Trophoblast cell (in vitro differentiated cells and primary cell): ENCODE results near the gene SGPP2.

Source experiments
- DNase-seq, 2 donors: peaks; one replicate each; pipeline ENCODE4 v3.0.0-alpha.2; 2016
- H2AFZ ChIP-seq: 2 replicates; pipeline ENCODE4 v1.6.1; 2013; ENCODE audit warnings: low read length, moderate library complexity, mild to moderate bottlenecking; ENCODE audit not compliant: insufficient read depth, poor library complexity
- H2AK5ac ChIP-seq: 2 replicates; pipeline ENCODE4 v1.6.1; 2013; ENCODE audit warnings: mild to moderate bottlenecking, low read length
- H2BK120ac ChIP-seq: 2 replicates; pipeline ENCODE4 v1.6.1; 2013; ENCODE audit warnings: low read length, mild to moderate bottlenecking, moderate library complexity; ENCODE audit not compliant: insufficient read depth, poor library complexity
- H2BK12ac ChIP-seq: 2 replicates; pipeline ENCODE4 v1.6.1; 2013; ENCODE audit warnings: mild to moderate bottlenecking, low read length, moderate library complexity
- H2BK5ac ChIP-seq: 2 replicates; pipeline ENCODE4 v1.6.1; 2013; ENCODE audit warnings: low read length, low read depth, moderate library complexity, mild to moderate bottlenecking; ENCODE audit not compliant: poor library complexity
- H3K14ac ChIP-seq: 2 replicates; pipeline ENCODE4 v1.6.1; 2013; ENCODE audit warnings: mild to moderate bottlenecking, low read length
- H3K18ac ChIP-seq: 2 replicates; pipeline ENCODE4 v1.6.1; 2013; ENCODE audit warnings: mild to moderate bottlenecking, low read length
- H3K23ac ChIP-seq: 2 replicates; pipeline ENCODE4 v1.6.1; 2013; ENCODE audit warnings: low read length
- H3K27ac ChIP-seq: 2 replicates; pipeline ENCODE4 v1.5.1; 2013; ENCODE audit warnings: low read depth, mild to moderate bottlenecking, inconsistent platforms, low read length, moderate library complexity
- H3K27me3 ChIP-seq: 2 replicates; pipeline ENCODE4 v1.6.1; 2013; ENCODE audit warnings: inconsistent platforms, mild to moderate bottlenecking, low read length, moderate library complexity; ENCODE audit not compliant: insufficient read depth
- H3K36me3 ChIP-seq, 2 experiments: 1 replicate in 1 of 2; 2 replicates in 1 of 2; pipeline ENCODE4 v1.6.1; 2013; ENCODE audit warnings: low read length in 2 of 2, mild to moderate bottlenecking in 2 of 2, moderate library complexity in 1 of 2; ENCODE audit not compliant: insufficient read depth in 2 of 2, control insufficient read depth in 1 of 2
- H3K4ac ChIP-seq: 2 replicates; pipeline ENCODE4 v1.6.1; 2013; ENCODE audit warnings: low read depth, mild to moderate bottlenecking, low read length, moderate library complexity
- H3K4me1 ChIP-seq, 2 experiments: 1 replicate in 1 of 2; 2 replicates in 1 of 2; pipeline ENCODE4 v1.6.1; 2013; ENCODE audit warnings: low read length in 2 of 2, mild to moderate bottlenecking in 2 of 2, moderate library complexity in 1 of 2; ENCODE audit not compliant: insufficient read depth in 2 of 2, control insufficient read depth in 1 of 2
- H3K4me2 ChIP-seq: 2 replicates; pipeline ENCODE4 v1.6.1; 2013; ENCODE audit warnings: inconsistent platforms, mild to moderate bottlenecking, low read length, moderate library complexity
- H3K4me3 ChIP-seq: 2 replicates; pipeline ENCODE4 v1.5.1; 2013; ENCODE audit warnings: mild to moderate bottlenecking, low read depth, low read length, inconsistent platforms
- H3K79me1 ChIP-seq: one replicate; pipeline ENCODE4 v1.6.1; 2013; ENCODE audit warnings: low read length
- H3K79me2 ChIP-seq: 2 replicates; pipeline ENCODE4 v1.6.1; 2013; ENCODE audit warnings: low read length, mild to moderate bottlenecking; ENCODE audit not compliant: control insufficient read depth, insufficient read depth, poor library complexity
- H3K9ac ChIP-seq: 2 replicates; pipeline ENCODE4 v1.6.1; 2013; ENCODE audit warnings: mild to moderate bottlenecking, low read length
- H3K9me3 ChIP-seq: 2 replicates; pipeline ENCODE4 v1.6.1; 2013; ENCODE audit warnings: low read depth, mild to moderate bottlenecking, control low read depth, inconsistent platforms, low read length; ENCODE audit not compliant: insufficient read depth
- H4K12ac ChIP-seq: 2 replicates; pipeline ENCODE4 v1.6.1; 2013; ENCODE audit warnings: low read depth, mild to moderate bottlenecking, low read length, moderate library complexity
- H4K8ac ChIP-seq: 2 replicates; pipeline ENCODE4 v1.6.1; 2013; ENCODE audit warnings: low read depth, mild to moderate bottlenecking, low read length, moderate library complexity
- H4K91ac ChIP-seq: one replicate; pipeline ENCODE4 v1.6.1; 2013; ENCODE audit warnings: low read depth, mild to moderate bottlenecking, low read length, moderate library complexity
- WGBS: extraction: QIAGEN DNeasy Blood & Tissue Kit; methylation state at CpG from one replicate; pipeline ENCODE4 v1.1.7; 2013; ENCODE audit warnings: missing lambda C conversion rate; ENCODE audit not compliant: insufficient read length, insufficient coverage; ENCODE audit errors: extremely low coverage; 5-methylcytosine and 5-hydroxymethylcytosine counted together

Gene SGPP2

DNA sequence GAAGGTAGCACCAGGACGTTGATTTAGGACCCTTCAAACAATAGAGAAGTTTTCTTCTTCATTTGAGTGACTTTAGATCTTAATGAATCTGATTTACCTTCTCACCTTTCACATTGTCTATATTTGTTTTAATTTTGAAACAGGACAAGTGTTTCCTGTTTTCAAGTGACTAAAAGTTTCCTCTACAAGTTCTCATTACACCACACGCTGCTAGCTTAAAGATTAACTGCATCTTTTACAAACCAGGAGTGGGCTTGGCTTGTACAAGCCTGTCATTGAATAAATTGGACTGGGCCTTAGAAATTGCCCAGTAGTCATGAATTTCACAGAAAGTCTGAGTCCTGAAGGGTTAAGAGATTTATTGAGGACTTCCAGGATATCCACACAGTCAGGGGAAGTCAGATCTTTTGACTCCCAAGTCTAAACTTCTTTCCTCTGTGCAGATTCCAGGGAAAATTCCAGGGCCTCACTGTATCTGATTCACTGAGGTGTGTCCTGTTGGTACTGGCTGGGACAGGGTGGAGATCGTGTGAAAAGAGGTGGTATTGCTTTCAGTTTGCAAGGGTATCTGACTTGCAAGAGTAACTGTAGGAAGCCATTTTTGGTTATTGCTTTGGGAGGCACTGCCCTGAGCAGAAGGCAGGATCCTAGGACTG, 3.4 kb downstream of the SGPP2 start:
- Histone ChIP-seq H3K9me3 (peaks cover 6% of the 10 kb centered on the region), H3K9ac (no peak overlapping the region), H3K4me2 (no peak overlapping the region), H3K23ac (no peak overlapping the region), H4K8ac (no peak overlapping the region), H3K79me2 (no peaks in the 10 kb centered on the region), H3K79me1 (no peaks in the 10 kb centered on the region), H3K27ac (no peak overlapping the region), H3K4me1 (peaks cover 5 to 7% of the 10 kb centered on the region in 2 experiments), H4K91ac (no peak overlapping the region), H2AK5ac (no peak overlapping the region), H2BK5ac (no peak overlapping the region), H3K4ac (no peak overlapping the region), H2BK12ac (no peak overlapping the region), H3K36me3 (no peaks in the 10 kb centered on the region), H3K14ac (no peak overlapping the region), H3K18ac (no peak overlapping the region), H3K4me3 (no peak overlapping the region), H2AFZ (no peak overlapping the region), H2BK120ac (no peak overlapping the region), H3K27me3 (peaks cover 39% of the 10 kb centered on the region), H4K12ac (no peak overlapping the region)
- WGBS = no CpG with 5 or more reads among the region's 3 CpGs
- no peak for DNase-seq

DNA sequence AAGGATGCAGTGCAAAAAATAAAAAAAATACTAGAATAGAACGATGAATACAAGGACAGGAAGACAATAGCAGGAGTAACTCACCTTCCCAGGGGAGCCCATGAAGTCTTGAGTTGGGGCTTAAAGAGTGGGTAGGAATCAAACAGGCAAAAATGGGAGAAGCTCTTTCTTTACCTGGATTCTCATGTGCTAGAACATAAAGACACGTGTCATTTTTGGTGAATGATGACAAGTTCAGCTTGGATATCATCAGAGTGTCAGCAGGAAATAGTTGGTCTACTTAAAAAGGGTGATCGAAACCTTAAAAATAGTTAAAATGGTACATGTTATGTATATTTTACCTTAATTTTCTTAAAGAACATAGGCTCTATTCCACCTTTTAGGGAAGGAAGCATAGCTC, 5.7 kb downstream of the SGPP2 start:
- H3K4me3 ChIP-seq = no peak overlapping the region
- H3K79me1 ChIP-seq = no peaks in the 10 kb centered on the region
- no peak overlapping the region for H3K27ac ChIP-seq
- no peaks in the 10 kb centered on the region for H3K79me2 ChIP-seq
- H2BK5ac ChIP-seq = no peak overlapping the region
- no CpG with 5 or more reads among the region's 3 CpGs for WGBS
- H4K91ac ChIP-seq = no peak overlapping the region
- H2BK12ac ChIP-seq = no peak overlapping the region
- H3K4me2 ChIP-seq = no peak overlapping the region
- H3K23ac ChIP-seq = no peak overlapping the region
- H3K9ac ChIP-seq = no peak overlapping the region
- H2AK5ac ChIP-seq = no peak overlapping the region
- DNase-seq = no peak
- H2AFZ ChIP-seq = no peak overlapping the region
- no peak overlapping the region for H3K14ac ChIP-seq
- H3K4ac ChIP-seq = no peak overlapping the region
- H3K4me1 ChIP-seq = no peaks in the 10 kb centered on the region
- no peaks in the 10 kb centered on the region for H3K36me3 ChIP-seq
- H3K27me3 ChIP-seq = peaks cover 16% of the 10 kb centered on the region
- peaks cover 4% of the 10 kb centered on the region for H3K9me3 ChIP-seq
- H4K8ac ChIP-seq = no peak overlapping the region
- H3K18ac ChIP-seq = no peak overlapping the region
- H4K12ac ChIP-seq = no peak overlapping the region
- H2BK120ac ChIP-seq = no peak overlapping the region

DNA sequence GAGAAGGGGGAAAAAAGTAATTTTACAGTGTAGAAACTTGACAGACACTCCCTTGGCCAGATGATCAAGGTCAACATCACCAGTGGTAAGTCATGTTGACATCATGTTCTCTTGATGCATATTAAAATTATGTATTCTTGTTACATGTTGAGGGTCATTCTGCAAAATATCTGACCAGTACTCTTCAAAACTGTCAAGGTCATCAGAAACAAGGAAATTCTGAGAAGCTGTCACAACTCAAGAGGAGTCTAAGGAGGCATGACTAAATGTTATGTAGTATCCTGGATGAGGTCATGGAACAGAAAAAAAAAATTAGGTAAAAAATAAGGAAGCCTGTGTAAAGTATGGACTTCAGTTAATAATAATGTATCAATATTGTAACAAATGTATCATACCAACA, 6.3 kb downstream of the SGPP2 start:
- Histone ChIP-seq H3K4ac (no peak overlapping the region), H4K12ac (no peak overlapping the region), H3K23ac (no peak overlapping the region), H3K9ac (no peak overlapping the region), H3K9me3 (no peaks in the 10 kb centered on the region), H3K27me3 (peaks cover 10% of the 10 kb centered on the region), H2BK5ac (no peak overlapping the region), H2BK120ac (no peak overlapping the region), H3K14ac (no peak overlapping the region), H3K36me3 (no peaks in the 10 kb centered on the region), H4K91ac (no peak overlapping the region), H2AFZ (no peak overlapping the region), H3K18ac (no peak overlapping the region), H4K8ac (no peak overlapping the region), H3K4me2 (no peak overlapping the region), H3K79me1 (no peaks in the 10 kb centered on the region), H2AK5ac (no peak overlapping the region), H2BK12ac (no peak overlapping the region), H3K27ac (no peak overlapping the region), H3K79me2 (no peaks in the 10 kb centered on the region), H3K4me3 (no peak overlapping the region), H3K4me1 (no peaks in the 10 kb centered on the region)
- no peak for DNase-seq

DNA sequence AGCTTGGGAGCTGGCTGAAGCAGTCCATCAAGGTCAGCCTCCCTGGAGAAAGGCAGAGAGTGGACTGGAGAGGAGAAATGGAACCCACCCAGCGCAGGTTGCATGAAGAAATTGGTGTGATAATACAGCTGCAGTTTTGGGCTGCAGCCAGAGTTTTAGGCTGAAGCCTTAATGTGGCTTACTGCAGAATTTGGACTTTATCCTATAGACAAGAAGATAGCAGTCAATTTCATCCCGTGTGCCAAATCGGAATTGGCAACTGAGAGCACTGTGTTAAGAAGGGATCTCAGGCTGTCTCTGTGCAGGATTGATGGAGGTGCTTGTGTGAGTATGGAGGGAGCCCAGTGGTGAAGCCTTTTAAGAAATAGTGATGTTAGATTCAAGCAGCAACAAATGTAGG, 7.5 kb downstream of the SGPP2 start:
- no peak overlapping the region for H2AK5ac ChIP-seq
- H2BK12ac ChIP-seq = no peak overlapping the region
- H3K4me1 ChIP-seq = no peaks in the 10 kb centered on the region
- H4K12ac ChIP-seq = no peak overlapping the region
- H3K79me1 ChIP-seq = no peaks in the 10 kb centered on the region
- H4K8ac ChIP-seq = no peak overlapping the region
- H2AFZ ChIP-seq = no peak overlapping the region
- H3K14ac ChIP-seq = no peak overlapping the region
- H2BK5ac ChIP-seq = no peak overlapping the region
- H3K9me3 ChIP-seq = peaks cover 2% of the 10 kb centered on the region
- no peak overlapping the region for H3K4me3 ChIP-seq
- no peaks in the 10 kb centered on the region for H3K36me3 ChIP-seq
- H3K4me2 ChIP-seq = no peak overlapping the region
- H3K4ac ChIP-seq = no peak overlapping the region
- no peaks in the 10 kb centered on the region for H3K79me2 ChIP-seq
- no peak overlapping the region for H3K18ac ChIP-seq
- no peak overlapping the region for H3K27ac ChIP-seq
- no peak overlapping the region for H2BK120ac ChIP-seq
- H3K27me3 ChIP-seq = peaks cover 4% of the 10 kb centered on the region
- peak overlapping the region; percentile 24 for H3K23ac ChIP-seq
- no CpG with 5 or more reads among the region's 3 CpGs for WGBS
- H3K9ac ChIP-seq = no peak overlapping the region
- H4K91ac ChIP-seq = no peak overlapping the region
- DNase-seq = no peak
